H1 (cell line): ENCODE data around the gene C11orf42. TPM values are rescaled to one million over a fixed set of nuclear protein-coding genes. Genes with fewer than 3 reads are reported as not detected.

Source experiments
- CTCF ChIA-PET: fragments of 300-600 bp; sonication (Branson Sonifier 250); formaldehyde crosslinking; loops from one replicate; lab custom pipeline; 2021; ENCODE audit not compliant: partially characterized antibody; lab: Charles Lee
- POLR2A ChIA-PET: fragments of 300-600 bp; sonication (Branson Sonifier 250); formaldehyde crosslinking; loops from one replicate; lab custom pipeline; 2021; ENCODE audit warnings: inconsistent platforms; ENCODE audit not compliant: partially characterized antibody; lab: Charles Lee
- DNase-seq, 2 experiments: peaks; one replicate each; pipeline versions ENCODE4 v3.0.0 to v3.0.0-alpha.2; 2010 to 2022; ENCODE audit warnings: low spot score in 2 of 2, low read depth in 1 of 2, mixed read lengths in 1 of 2
- FAIRE-seq: peaks from 2 replicates; lab custom pipeline; 2011; peaks lifted over from hg19 to GRCh38; lab: Jason Lieb, UNC
- H2AFZ ChIP-seq: 2 replicates; pipeline ENCODE4 v1.8.1; 2012; ENCODE audit warnings: low read length, inconsistent platforms
- H2AK5ac ChIP-seq: 2 replicates; pipeline ENCODE4 v1.6.1; 2013; ENCODE audit warnings: low read depth, low read length
- H2BK120ac ChIP-seq: replicated peaks from 2 replicates; pipeline ENCODE3; 2013; ENCODE audit warnings: low read depth, low read length, inconsistent platforms
- H2BK12ac ChIP-seq: 2 replicates; pipeline ENCODE4 v1.6.1; 2013; ENCODE audit warnings: low read depth, low read length
- H2BK15ac ChIP-seq: 2 replicates; pipeline ENCODE4 v1.6.1; 2013; ENCODE audit warnings: low read length
- H2BK20ac ChIP-seq: 2 replicates; pipeline ENCODE4 v1.6.1; 2013; ENCODE audit warnings: low read length
- H2BK5ac ChIP-seq: 2 replicates; pipeline ENCODE4 v1.6.1; 2013; ENCODE audit warnings: low read depth, low read length
- H3K14ac ChIP-seq: 2 replicates; pipeline ENCODE4 v1.6.1; 2013; ENCODE audit warnings: inconsistent platforms; ENCODE audit not compliant: insufficient read length
- H3K18ac ChIP-seq: 2 replicates; pipeline ENCODE4 v1.6.1; 2013; ENCODE audit warnings: low read length; ENCODE audit errors: extremely low read depth
- H3K23ac ChIP-seq: 2 replicates; pipeline ENCODE4 v1.6.1; 2013; ENCODE audit warnings: inconsistent platforms; ENCODE audit not compliant: insufficient read length
- H3K23me2 ChIP-seq: 2 replicates; pipeline ENCODE4 v1.6.1; 2013; ENCODE audit warnings: low read depth, low read length
- H3K27ac ChIP-seq: 2 replicates; pipeline ENCODE4 v1.6.1; 2011; ENCODE audit warnings: low read depth, low read length, inconsistent platforms
- H3K27me3 ChIP-seq, 4 experiments: replicated peaks in 1 of 4; 1 replicate in 1 of 4; 2 replicates in 3 of 4; pipeline versions ENCODE4 v1.6.1 to v1.8.1; 2011 to 2013; ENCODE audit warnings: low read length in 3 of 4, mild to moderate bottlenecking in 3 of 4, inconsistent platforms in 2 of 4, mixed read lengths in 2 of 4, moderate library complexity in 1 of 4; ENCODE audit not compliant: control insufficient read depth in 3 of 4, insufficient read depth in 3 of 4; ENCODE audit errors: extremely low read depth in 1 of 4
- H3K36me3 ChIP-seq, 4 experiments: 2 replicates each; pipeline versions ENCODE4 v1.6.1 to v1.8.1; 2011 to 2013; ENCODE audit warnings: mild to moderate bottlenecking in 4 of 4, low read length in 3 of 4, moderate library complexity in 2 of 4, control low read depth in 1 of 4, inconsistent platforms in 1 of 4; ENCODE audit not compliant: insufficient read depth in 4 of 4, control insufficient read depth in 2 of 4
- H3K4ac ChIP-seq: replicated peaks from 2 replicates; pipeline ENCODE3; 2013; ENCODE audit warnings: low read length, low read depth, mixed read lengths, inconsistent platforms; ENCODE audit not compliant: insufficient read length
- H3K4me1 ChIP-seq, 4 experiments: replicated peaks in 1 of 4; 1 replicate in 1 of 4; 2 replicates in 3 of 4; pipeline versions ENCODE4 v1.6.1 to v1.8.1; 2011 to 2013; ENCODE audit warnings: low read length in 3 of 4, inconsistent platforms in 2 of 4, mixed read lengths in 1 of 4; ENCODE audit not compliant: insufficient read depth in 4 of 4, control insufficient read depth in 3 of 4
- H3K4me2 ChIP-seq, 2 experiments: 2 replicates each; pipeline versions ENCODE4 v1.6.1 to v1.8.1; 2011 to 2013; ENCODE audit warnings: low read depth in 2 of 2, low read length in 2 of 2, control low read depth in 1 of 2, inconsistent platforms in 1 of 2, mild to moderate bottlenecking in 1 of 2; ENCODE audit not compliant: insufficient read depth in 1 of 2
- H3K4me3 ChIP-seq, 4 experiments: fragments of 200-600, 300-600 bp in 1 of 4; sonication (generic), shearing (Covaris generic), sonication (Bioruptor Twin) in 1 of 4; 2 replicates each; pipeline versions ENCODE4 v1.5.1 to v1.8.1; 2011 to 2016; ENCODE audit warnings: low read length in 4 of 4, low read depth in 3 of 4, control low read depth in 2 of 4, inconsistent platforms in 2 of 4, mild to moderate bottlenecking in 2 of 4, mixed read lengths in 1 of 4, moderate library complexity in 1 of 4; ENCODE audit not compliant: insufficient read depth in 2 of 4; ENCODE audit errors: extremely low read depth in 1 of 4
- H3K56ac ChIP-seq: replicated peaks from 2 replicates; pipeline ENCODE3; 2013; ENCODE audit warnings: low read depth, mild to moderate bottlenecking, mixed read lengths, low read length, inconsistent platforms; ENCODE audit not compliant: insufficient read length
- H3K79me1 ChIP-seq: 2 replicates; pipeline ENCODE4 v1.6.1; 2013; ENCODE audit warnings: low read depth, low read length, control low read depth
- H3K79me2 ChIP-seq, 2 experiments: 2 replicates each; pipeline versions ENCODE4 v1.6.1 to v1.8.1; 2012 to 2013; ENCODE audit warnings: low read length in 2 of 2, mild to moderate bottlenecking in 2 of 2, inconsistent platforms in 1 of 2; ENCODE audit not compliant: insufficient read depth in 2 of 2, control insufficient read depth in 1 of 2
- H3K9ac ChIP-seq, 4 experiments: replicated peaks in 1 of 4; 1 replicate in 1 of 4; 2 replicates in 3 of 4; pipeline versions ENCODE4 v1.6.1 to v1.8.1; 2011 to 2013; ENCODE audit warnings: low read depth in 3 of 4, low read length in 3 of 4, control low read depth in 2 of 4, mild to moderate bottlenecking in 2 of 4, moderate library complexity in 2 of 4, inconsistent platforms in 1 of 4; ENCODE audit errors: extremely low read depth in 1 of 4
- H3K9me3 ChIP-seq, 2 experiments: 2 replicates each; pipeline versions ENCODE4 v1.6.1 to v1.8.1; 2012 to 2013; ENCODE audit warnings: mild to moderate bottlenecking in 2 of 2, moderate library complexity in 2 of 2, control low read depth in 1 of 2, inconsistent platforms in 1 of 2, low read depth in 1 of 2, low read length in 1 of 2, mixed read lengths in 1 of 2; ENCODE audit not compliant: insufficient read depth in 2 of 2
- H4K20me1 ChIP-seq, 2 experiments: replicated peaks in 1 of 2; 2 replicates each; pipeline versions ENCODE3 to v1.8.1; 2011 to 2013; ENCODE audit warnings: inconsistent platforms in 2 of 2, low read length in 2 of 2, mild to moderate bottlenecking in 1 of 2; ENCODE audit not compliant: insufficient read depth in 2 of 2, control insufficient read depth in 1 of 2
- H4K5ac ChIP-seq: 2 replicates; pipeline ENCODE4 v1.6.1; 2013; ENCODE audit warnings: low read length, low read depth, mixed read lengths, inconsistent platforms; ENCODE audit not compliant: insufficient read length
- H4K8ac ChIP-seq: 2 replicates; pipeline ENCODE4 v1.8.0; 2013; ENCODE audit warnings: mild to moderate bottlenecking, moderate library complexity, low read length, inconsistent platforms; ENCODE audit not compliant: insufficient read depth; ENCODE audit errors: extremely low read depth
- H4K91ac ChIP-seq: replicated peaks from 2 replicates; pipeline ENCODE3; 2013; ENCODE audit warnings: low read length, mixed read lengths, inconsistent platforms; ENCODE audit not compliant: insufficient read length
- CBX5 ChIP-seq: fragments of 300-800, 300-1000 bp; sonication (generic); IDR thresholded peaks from 2 replicates; pipeline ENCODE4 v1.7.1; 2016; ENCODE audit warnings: antibody characterized with exemption, low read length, low read depth
- CEBPB ChIP-seq: IDR thresholded peaks from 2 replicates; pipeline ENCODE4 v1.6.1; 2012; ENCODE audit warnings: low read depth, low read length
- CTBP2 ChIP-seq: IDR thresholded peaks from 2 replicates; pipeline ENCODE4 v1.7.0; 2011; ENCODE audit warnings: borderline replicate concordance, mild to moderate bottlenecking, moderate library complexity, mixed read lengths, low read length; ENCODE audit not compliant: insufficient read depth, insufficient read length
- EGR1 ChIP-seq: IDR thresholded peaks from 2 replicates; pipeline ENCODE4 v1.6.1; 2011; ENCODE audit warnings: low read depth, low read length, borderline replicate concordance
- FOSL1 ChIP-seq: IDR thresholded peaks from 2 replicates; pipeline ENCODE4 v1.6.1; 2011; ENCODE audit warnings: mild to moderate bottlenecking, low read depth, low read length, moderate library complexity; ENCODE audit not compliant: insufficient read depth
- JUN ChIP-seq: IDR thresholded peaks from 2 replicates; pipeline ENCODE4 v1.6.1; 2011; ENCODE audit warnings: low read depth, mild to moderate bottlenecking, improper control_type of control experiment, low read length
- MAFK ChIP-seq: IDR thresholded peaks from 2 replicates; pipeline ENCODE4 v1.6.1; 2012; ENCODE audit warnings: low read depth, mild to moderate bottlenecking, improper control_type of control experiment, low read length
- SAP30 ChIP-seq: fragments of 300-600 bp; sonication (generic); IDR thresholded peaks from 2 replicates; pipeline ENCODE4 v1.7.1; 2012; ENCODE audit warnings: low read length, moderate library complexity, mild to moderate bottlenecking, inconsistent platforms; ENCODE audit not compliant: insufficient read depth, insufficient replicate concordance
- SP1 ChIP-seq: IDR thresholded peaks from 2 replicates; pipeline ENCODE4 v1.6.1; 2011; ENCODE audit warnings: low read depth, low read length
- TAF1 ChIP-seq: IDR thresholded peaks from 2 replicates; pipeline ENCODE4 v1.6.1; 2011; ENCODE audit warnings: mild to moderate bottlenecking, low read depth, low read length
- WGBS, 2 experiments: shearing (Covaris generic) in 1 of 2; methylation state at CpG; one replicate each; pipeline versions ENCODE4 v1.1.6 to v1.1.7; 2013 to 2015; ENCODE audit warnings: low lambda C conversion rate in 2 of 2, mixed read lengths in 2 of 2, inconsistent platforms in 1 of 2, low coverage in 1 of 2, missing lambda C conversion rate in 1 of 2; ENCODE audit not compliant: insufficient replicate concordance in 2 of 2, insufficient coverage in 1 of 2, insufficient read length in 1 of 2; ENCODE audit errors: extremely low coverage in 1 of 2, missing lambda C conversion rate in 1 of 2; 5-methylcytosine and 5-hydroxymethylcytosine counted together
- polyA plus RNA-seq, 7 experiments: library from polyadenylated mRNA; depleted of rRNA in 3 of 7; stranded (reverse) in 5 of 7; unstranded in 2 of 7; fragments of >200 nt in 5 of 7; fragments of 200-250 nt in 2 of 7; gene quantifications; 1 replicate in 5 of 7; 2 replicates in 1 of 7; 4 replicates in 1 of 7; pipeline versions ENCODE4 v1.2.1 to v1.2.3, GENCODE V29; 2011 to 2013; ENCODE audit warnings: missing spikeins in 2 of 7, mixed read lengths in 2 of 7
- total RNA-seq: library from RNA; stranded (reverse); fragmentation: NEBNext Ultra II Directional; extraction: Animal tissue kit (Norgen Biotek cat#: 25700); gene quantifications from 2 replicates; pipeline ENCODE4 v1.2.1, GENCODE V29; 2021

C11orf42 gene
- total and polyA plus RNA-seq, 2 of the 8 experiments (the other 6 are each of a cell fraction or from before 2014, with no cell fraction given): not detected

DNA sequence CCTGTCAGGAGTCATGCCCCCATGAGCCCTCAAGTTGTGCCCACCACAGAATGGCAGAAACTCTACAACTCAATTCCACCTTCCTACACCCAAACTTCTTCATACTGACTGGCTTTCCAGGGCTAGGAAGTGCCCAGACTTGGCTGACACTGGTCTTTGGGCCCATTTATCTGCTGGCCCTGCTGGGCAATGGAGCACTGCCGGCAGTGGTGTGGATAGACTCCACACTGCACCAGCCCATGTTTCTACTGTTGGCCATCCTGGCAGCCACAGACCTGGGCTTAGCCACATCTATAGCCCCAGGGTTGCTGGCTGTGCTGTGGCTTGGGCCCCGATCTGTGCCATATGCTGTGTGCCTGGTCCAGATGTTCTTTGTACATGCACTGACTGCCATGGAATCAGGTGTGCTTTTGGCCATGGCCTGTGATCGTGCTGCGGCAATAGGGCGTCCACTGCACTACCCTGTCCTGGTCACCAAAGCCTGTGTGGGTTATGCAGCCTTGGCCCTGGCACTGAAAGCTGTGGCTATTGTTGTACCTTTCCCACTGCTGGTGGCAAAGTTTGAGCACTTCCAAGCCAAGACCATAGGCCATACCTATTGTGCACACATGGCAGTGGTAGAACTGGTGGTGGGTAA, 6.1 kb upstream of the C11orf42 start, which contains the start of gene OR52W1:
TSS of gene OR52W1 (plus strand) at position 51 of the 637 bp plus-strand sequence. CDS start at position 51, 0 bp downstream.
- no peak within 1 kb of the TSS for H3K27ac ChIP-seq
- DNase-seq (no peak), FAIRE-seq (no peak)
- no peaks in the 10 kb centered on the region for H4K20me1 ChIP-seq
- H3K14ac ChIP-seq: no peak within 1 kb of the TSS
- H3K4me3 ChIP-seq: no peak within 1 kb of the TSS
- no peak within 1 kb of the TSS for H3K18ac ChIP-seq
- no peak within 1 kb of the TSS for H2BK15ac ChIP-seq
- H2BK12ac ChIP-seq: no peak within 1 kb of the TSS; the same call in 1 of the 2 replicates
- no peaks in the 10 kb centered on the region; a peak in 1 of 8 replicates for H3K36me3 ChIP-seq
- H4K5ac ChIP-seq: no peak within 1 kb of the TSS
- H3K27me3 ChIP-seq: no peaks in the 10 kb centered on the region
- no peak within 1 kb of the TSS for H2BK5ac ChIP-seq
- H3K4me1 ChIP-seq: peaks cover 0 to 3% (median 1%) of the 10 kb centered on the region in 4 experiments; a peak in 2 of 7 replicates
- TF ChIP-seq SAP30 (no peak), EGR1 (no peak), CTBP2 (no peak), SP1 (no peak), MAFK (no peak), CBX5 (no peak), CEBPB (no peak), TAF1 (no peak), FOSL1 (no peak), JUN (no peak)
- no peak within 1 kb of the TSS for H3K4ac ChIP-seq
- H3K23ac ChIP-seq: no peak within 1 kb of the TSS
- no peak within 1 kb of the TSS; the same call in 1 of the 2 replicates for H4K8ac ChIP-seq
- H3K23me2 ChIP-seq: no peaks in the 10 kb centered on the region
- no peak within 1 kb of the TSS for H2AFZ ChIP-seq
- POLR2A ChIA-PET: no interaction called here
- no peak within 1 kb of the TSS for H2AK5ac ChIP-seq
- no peak within 1 kb of the TSS for H3K4me2 ChIP-seq
- WGBS, 2 experiments: 98% methylated on average over 5 of the region's 5 CpGs; no CpG with 5 or more reads in 1 of the 2 experiments
- H3K9me3 ChIP-seq: no peaks in the 10 kb centered on the region; a peak in 1 of 4 replicates
- no peak within 1 kb of the TSS for H4K91ac ChIP-seq
- H3K79me1 ChIP-seq: no peaks in the 10 kb centered on the region
- H3K56ac ChIP-seq: no peak within 1 kb of the TSS
- H3K79me2 ChIP-seq: no peaks in the 10 kb centered on the region
- no peak within 1 kb of the TSS for H2BK120ac ChIP-seq
- CTCF ChIA-PET: interaction anchor here (1.1 kb wide), 1 partner anchor 29 kb away, joined by 3 read pairs; no protein-coding TSS in a partner anchor
- H3K9ac ChIP-seq: no peak within 1 kb of the TSS
- no peak within 1 kb of the TSS for H2BK20ac ChIP-seq
